Mammary epithelial cell (primary cell): ENCODE results near the gene SHISA7.
"Not testable (repeated sequence)": the region's sequence is repeated elsewhere in the genome, so short reads cannot be mapped to it uniquely, and the experiment has no call there.

Experiments
- CTCF ChIP-seq, 2 donors: IDR thresholded peaks in 1 of 2; conservative IDR thresholded peaks in 1 of 2; 2 replicates each; pipeline ENCODE4 v1.5.1; 2011 to 2012; ENCODE audit warnings: inconsistent platforms in 2 of 2, low read length in 2 of 2, mild to moderate bottlenecking in 2 of 2, control low read depth in 1 of 2, low read depth in 1 of 2; ENCODE audit not compliant: insufficient read depth in 1 of 2; ENCODE audit errors: extremely low read depth in 1 of 2
- EZH2 ChIP-seq: IDR thresholded peaks from 2 replicates; pipeline ENCODE4 v1.6.1; 2012; ENCODE audit warnings: low read length, inconsistent platforms, borderline replicate concordance

GRCh38 chr19:55409179-55409578 is 33.9 kb downstream of the SHISA7 start:
- TF ChIP-seq CTCF (conservative IDR thresholded peaks at IDR 0.05 in 1 of 2, IDR thresholded peaks at IDR 0.05 in 1 of 2; ENCODE audit: extremely low read depth in 1 of 2, insufficient read depth in 1 of 2, low read depth in 1 of 2, low read length in 2 of 2); EZH2: not testable (repeated sequence)
